ENCODE data around the gene C1orf56. TPM values are rescaled to one million over a fixed set of nuclear protein-coding genes. Genes with fewer than 3 reads are reported as not detected.

Gene C1orf56
- total and polyA plus RNA-seq, 2 of the 13 experiments (the other 11 are each of a cell fraction or from before 2014, with no cell fraction given): 1.5 to 3.2 TPM

DNA sequence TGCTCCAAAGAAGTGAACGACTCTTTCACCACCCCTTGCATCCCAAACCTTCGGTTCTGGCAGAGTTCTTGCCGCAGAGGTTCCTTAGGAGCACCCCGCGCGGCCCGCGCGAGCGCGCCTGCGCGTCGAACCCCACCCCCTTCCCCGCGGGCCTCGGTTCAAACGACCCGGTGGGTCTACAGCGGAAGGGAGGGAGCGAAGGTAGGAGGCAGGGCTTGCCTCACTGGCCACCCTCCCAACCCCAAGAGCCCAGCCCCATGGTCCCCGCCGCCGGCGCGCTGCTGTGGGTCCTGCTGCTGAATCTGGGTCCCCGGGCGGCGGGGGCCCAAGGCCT is at the start of gene C1orf56 (continued):
- TF ChIP-seq ZNF646 (CRISPR knock-in tag; IDR thresholded peaks at IDR 0.05) (0 out of 2 replicates have a peak, but pooled peaks have one; percentile 30), CHD2 (IDR thresholded peaks at IDR 0.05; ENCODE audit: low read depth, low read length) (no peak), ZNF33A (CRISPR knock-in tag; IDR thresholded peaks at IDR 0.05; ENCODE audit: borderline replicate concordance) (no peak), ARNTL (CRISPR knock-in tag; IDR thresholded peaks at IDR 0.05) (0 out of 2 replicates have a peak, but pooled peaks have one; percentile 16), HOXD1 (CRISPR knock-in tag; IDR thresholded peaks at IDR 0.05) (no peak), JUND (CRISPR knock-in tag; IDR thresholded peaks at IDR 0.05) (no peak), ZUFSP (CRISPR knock-in tag; IDR thresholded peaks at IDR 0.05; ENCODE audit: borderline replicate concordance) (no peak), NPAS2 (CRISPR knock-in tag; IDR thresholded peaks at IDR 0.05; ENCODE audit: borderline replicate concordance) (no peak), ZNF331 (CRISPR knock-in tag; IDR thresholded peaks at IDR 0.05) (0 out of 2 replicates have a peak, but pooled peaks have one; percentile 38), RBAK (CRISPR knock-in tag; IDR thresholded peaks at IDR 0.05) (0 out of 2 replicates have a peak, but pooled peaks have one; percentile 4), MEIS2 (CRISPR knock-in tag; IDR thresholded peaks at IDR 0.05) (no peak), ZNF720 (CRISPR knock-in tag; IDR thresholded peaks at IDR 0.05) (no peak), BORCS8-MEF2B (CRISPR knock-in tag; IDR thresholded peaks at IDR 0.05) (no peak)
- TF ChIP-seq, protein P1, sequence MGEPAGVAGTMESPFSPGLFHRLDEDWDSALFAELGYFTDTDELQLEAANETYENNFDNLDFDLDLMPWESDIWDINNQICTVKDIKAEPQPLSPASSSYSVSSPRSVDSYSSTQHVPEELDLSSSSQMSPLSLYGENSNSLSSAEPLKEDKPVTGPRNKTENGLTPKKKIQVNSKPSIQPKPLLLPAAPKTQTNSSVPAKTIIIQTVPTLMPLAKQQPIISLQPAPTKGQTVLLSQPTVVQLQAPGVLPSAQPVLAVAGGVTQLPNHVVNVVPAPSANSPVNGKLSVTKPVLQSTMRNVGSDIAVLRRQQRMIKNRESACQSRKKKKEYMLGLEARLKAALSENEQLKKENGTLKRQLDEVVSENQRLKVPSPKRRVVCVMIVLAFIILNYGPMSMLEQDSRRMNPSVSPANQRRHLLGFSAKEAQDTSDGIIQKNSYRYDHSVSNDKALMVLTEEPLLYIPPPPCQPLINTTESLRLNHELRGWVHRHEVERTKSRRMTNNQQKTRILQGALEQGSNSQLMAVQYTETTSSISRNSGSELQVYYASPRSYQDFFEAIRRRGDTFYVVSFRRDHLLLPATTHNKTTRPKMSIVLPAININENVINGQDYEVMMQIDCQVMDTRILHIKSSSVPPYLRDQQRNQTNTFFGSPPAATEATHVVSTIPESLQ (CRISPR knock-in tag; conservative IDR thresholded peaks at IDR 0.05): no peak
- TF ChIP-seq, protein P2, sequence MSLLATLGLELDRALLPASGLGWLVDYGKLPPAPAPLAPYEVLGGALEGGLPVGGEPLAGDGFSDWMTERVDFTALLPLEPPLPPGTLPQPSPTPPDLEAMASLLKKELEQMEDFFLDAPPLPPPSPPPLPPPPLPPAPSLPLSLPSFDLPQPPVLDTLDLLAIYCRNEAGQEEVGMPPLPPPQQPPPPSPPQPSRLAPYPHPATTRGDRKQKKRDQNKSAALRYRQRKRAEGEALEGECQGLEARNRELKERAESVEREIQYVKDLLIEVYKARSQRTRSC (CRISPR knock-in tag; IDR thresholded peaks at IDR 0.05; ENCODE audit: low read depth): no peak
- TF ChIP-seq, protein P3, sequence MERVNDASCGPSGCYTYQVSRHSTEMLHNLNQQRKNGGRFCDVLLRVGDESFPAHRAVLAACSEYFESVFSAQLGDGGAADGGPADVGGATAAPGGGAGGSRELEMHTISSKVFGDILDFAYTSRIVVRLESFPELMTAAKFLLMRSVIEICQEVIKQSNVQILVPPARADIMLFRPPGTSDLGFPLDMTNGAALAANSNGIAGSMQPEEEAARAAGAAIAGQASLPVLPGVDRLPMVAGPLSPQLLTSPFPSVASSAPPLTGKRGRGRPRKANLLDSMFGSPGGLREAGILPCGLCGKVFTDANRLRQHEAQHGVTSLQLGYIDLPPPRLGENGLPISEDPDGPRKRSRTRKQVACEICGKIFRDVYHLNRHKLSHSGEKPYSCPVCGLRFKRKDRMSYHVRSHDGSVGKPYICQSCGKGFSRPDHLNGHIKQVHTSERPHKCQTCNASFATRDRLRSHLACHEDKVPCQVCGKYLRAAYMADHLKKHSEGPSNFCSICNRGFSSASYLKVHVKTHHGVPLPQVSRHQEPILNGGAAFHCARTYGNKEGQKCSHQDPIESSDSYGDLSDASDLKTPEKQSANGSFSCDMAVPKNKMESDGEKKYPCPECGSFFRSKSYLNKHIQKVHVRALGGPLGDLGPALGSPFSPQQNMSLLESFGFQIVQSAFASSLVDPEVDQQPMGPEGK (CRISPR knock-in tag; IDR thresholded peaks at IDR 0.05): peak; percentile 55
